Neuronal stem cell (in vitro differentiated cells): Measurements from ENCODE around the gene AKT1S1.

Experiments
- DNase-seq: peaks from one replicate; pipeline ENCODE4 v3.0.0-alpha.2; 2013; ENCODE audit warnings: low spot score
- H2AFZ ChIP-seq: one replicate; pipeline ENCODE4 v1.6.1; 2013; ENCODE audit warnings: mild to moderate bottlenecking, low read length, inconsistent platforms
- H2AK5ac ChIP-seq: 2 replicates; pipeline ENCODE4 v1.6.1; 2013; ENCODE audit warnings: low read depth, mild to moderate bottlenecking, inconsistent platforms, low read length, moderate library complexity, mixed read lengths
- H2BK120ac ChIP-seq: 2 replicates; pipeline ENCODE4 v1.6.1; 2013; ENCODE audit warnings: low read depth, mild to moderate bottlenecking, inconsistent platforms, low read length, moderate library complexity, mixed read lengths
- H2BK12ac ChIP-seq: one replicate; pipeline ENCODE4 v1.6.1; 2013; ENCODE audit warnings: low read length, inconsistent platforms
- H2BK15ac ChIP-seq: 2 replicates; pipeline ENCODE4 v1.6.1; 2013; ENCODE audit warnings: mild to moderate bottlenecking, low read length, inconsistent platforms, mixed read lengths
- H2BK5ac ChIP-seq: one replicate; pipeline ENCODE4 v1.6.1; 2013; ENCODE audit warnings: inconsistent platforms, mild to moderate bottlenecking, low read length, moderate library complexity
- H3K14ac ChIP-seq: one replicate; pipeline ENCODE4 v1.6.1; 2013; ENCODE audit warnings: low read length, inconsistent platforms
- H3K18ac ChIP-seq: 2 replicates; pipeline ENCODE4 v1.6.1; 2013; ENCODE audit warnings: low read length, inconsistent platforms
- H3K23ac ChIP-seq: 2 replicates; pipeline ENCODE4 v1.6.1; 2013; ENCODE audit warnings: low read depth, mild to moderate bottlenecking, mixed read lengths, low read length, inconsistent platforms; ENCODE audit not compliant: poor library complexity
- H3K27ac ChIP-seq: replicated peaks from 3 replicates; pipeline ENCODE4 v1.5.1; 2013; ENCODE audit warnings: low read length, inconsistent platforms
- H3K27me3 ChIP-seq, 3 experiments: 2 replicates each; pipeline ENCODE4 v1.6.1; 2013; ENCODE audit warnings: low read length in 3 of 3, mild to moderate bottlenecking in 2 of 3, inconsistent platforms in 1 of 3, low read depth in 1 of 3, mixed read lengths in 1 of 3, moderate library complexity in 1 of 3; ENCODE audit not compliant: control insufficient read depth in 3 of 3, insufficient read depth in 3 of 3
- H3K36me3 ChIP-seq, 2 donors: replicated peaks in 1 of 2; 2 replicates each; pipeline ENCODE4 v1.6.1; 2013; ENCODE audit warnings: low read length in 2 of 2; ENCODE audit not compliant: control insufficient read depth in 2 of 2, insufficient read depth in 2 of 2
- H3K4ac ChIP-seq: 2 replicates; pipeline ENCODE4 v1.6.1; 2013; ENCODE audit warnings: inconsistent platforms, mild to moderate bottlenecking, low read length, moderate library complexity
- H3K4me1 ChIP-seq, 2 donors: 1 replicate in 1 of 2; 2 replicates in 1 of 2; pipeline ENCODE4 v1.6.1; 2013; ENCODE audit warnings: low read length in 2 of 2, low read depth in 1 of 2; ENCODE audit not compliant: control insufficient read depth in 2 of 2, insufficient read depth in 1 of 2
- H3K4me2 ChIP-seq: one replicate; pipeline ENCODE4 v1.6.1; 2013; ENCODE audit warnings: mild to moderate bottlenecking, low read length, inconsistent platforms; ENCODE audit not compliant: insufficient read depth, poor library complexity, severe bottlenecking
- H3K4me3 ChIP-seq, 2 donors: 2 replicates each; pipeline ENCODE4 v1.5.1; 2013; ENCODE audit warnings: low read length in 2 of 2, mild to moderate bottlenecking in 2 of 2, inconsistent platforms in 1 of 2, moderate library complexity in 1 of 2
- H3K79me1 ChIP-seq: one replicate; pipeline ENCODE4 v1.6.1; 2013; ENCODE audit warnings: low read depth, mild to moderate bottlenecking, inconsistent platforms, low read length, moderate library complexity
- H3K9ac ChIP-seq: one replicate; pipeline ENCODE4 v1.6.1; 2013; ENCODE audit warnings: mild to moderate bottlenecking, low read depth, low read length, inconsistent platforms; ENCODE audit not compliant: poor library complexity
- H3K9me3 ChIP-seq, 2 donors: replicated peaks in 1 of 2; 2 replicates each; pipeline versions ENCODE3 to v1.6.1; 2013; ENCODE audit warnings: low read length in 2 of 2, mild to moderate bottlenecking in 2 of 2, inconsistent platforms in 1 of 2, low read depth in 1 of 2, mixed read lengths in 1 of 2, moderate library complexity in 1 of 2; ENCODE audit not compliant: control insufficient read depth in 2 of 2, insufficient read depth in 1 of 2
- H4K8ac ChIP-seq: one replicate; pipeline ENCODE4 v1.6.1; 2013; ENCODE audit warnings: low read depth, mild to moderate bottlenecking, inconsistent platforms, low read length, moderate library complexity
- H4K91ac ChIP-seq: one replicate; pipeline ENCODE4 v1.6.1; 2013; ENCODE audit warnings: low read length, low read depth, mild to moderate bottlenecking, inconsistent platforms; ENCODE audit not compliant: poor library complexity
- WGBS, 2 donors: extraction: QIAGEN DNeasy Blood & Tissue Kit; methylation state at CpG; one replicate each; pipeline ENCODE4 v1.1.7; 2013; ENCODE audit warnings: missing lambda C conversion rate in 2 of 2, mixed read lengths in 1 of 2; ENCODE audit not compliant: insufficient read length in 2 of 2, insufficient replicate concordance in 1 of 2; ENCODE audit errors: extremely low coverage in 2 of 2; 5-methylcytosine and 5-hydroxymethylcytosine counted together

AKT1S1 gene

DNA sequence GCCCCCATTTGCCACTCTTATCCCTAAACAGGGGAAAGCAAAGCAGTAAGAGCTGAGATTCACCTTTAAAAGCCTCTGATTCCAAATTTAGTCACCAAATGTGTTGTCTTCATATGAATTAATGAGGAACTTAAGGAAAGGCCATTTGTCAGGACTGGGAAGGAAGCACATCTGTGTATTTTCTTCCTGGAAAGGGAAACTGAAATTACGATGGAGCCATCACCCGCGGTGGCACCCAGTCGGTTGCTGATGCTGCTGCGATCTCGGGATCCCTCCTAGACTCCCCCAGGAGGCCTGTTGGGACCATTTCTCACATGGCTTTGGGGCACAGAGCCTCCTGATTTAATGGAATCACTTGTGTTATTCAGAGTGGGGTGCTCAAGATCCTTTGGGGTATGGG, 27.0 kb upstream of the AKT1S1 start:
- H3K4me1 ChIP-seq = no peaks in the 10 kb centered on the region
- H2BK12ac ChIP-seq = no peak overlapping the region
- no peak overlapping the region for H2AFZ ChIP-seq
- no peak overlapping the region for H4K91ac ChIP-seq
- no peak for DNase-seq
- WGBS, 2 donors = no CpG with 5 or more reads among the region's 6 CpGs
- H2BK15ac ChIP-seq = no peak overlapping the region
- H3K27ac ChIP-seq = no peak overlapping the region
- no peak overlapping the region for H3K23ac ChIP-seq
- no peak overlapping the region for H3K4me3 ChIP-seq
- H3K79me1 ChIP-seq = peaks cover 4% of the 10 kb centered on the region
- H2AK5ac ChIP-seq = no peak overlapping the region
- H4K8ac ChIP-seq = no peak overlapping the region
- no peak overlapping the region for H3K4me2 ChIP-seq
- H2BK120ac ChIP-seq = no peak overlapping the region
- no peak overlapping the region for H3K18ac ChIP-seq
- H3K14ac ChIP-seq = no peak overlapping the region
- no peak overlapping the region for H3K4ac ChIP-seq
- H3K36me3 ChIP-seq = peaks cover 28 to 35% of the 10 kb centered on the region in 2 donors
- H2BK5ac ChIP-seq = no peak overlapping the region
- peaks cover 0 to 2% of the 10 kb centered on the region in 2 donors for H3K9me3 ChIP-seq
- H3K9ac ChIP-seq = no peak overlapping the region
- peaks cover 0 to 1% (median 0%) of the 10 kb centered on the region in 3 experiments for H3K27me3 ChIP-seq

DNA sequence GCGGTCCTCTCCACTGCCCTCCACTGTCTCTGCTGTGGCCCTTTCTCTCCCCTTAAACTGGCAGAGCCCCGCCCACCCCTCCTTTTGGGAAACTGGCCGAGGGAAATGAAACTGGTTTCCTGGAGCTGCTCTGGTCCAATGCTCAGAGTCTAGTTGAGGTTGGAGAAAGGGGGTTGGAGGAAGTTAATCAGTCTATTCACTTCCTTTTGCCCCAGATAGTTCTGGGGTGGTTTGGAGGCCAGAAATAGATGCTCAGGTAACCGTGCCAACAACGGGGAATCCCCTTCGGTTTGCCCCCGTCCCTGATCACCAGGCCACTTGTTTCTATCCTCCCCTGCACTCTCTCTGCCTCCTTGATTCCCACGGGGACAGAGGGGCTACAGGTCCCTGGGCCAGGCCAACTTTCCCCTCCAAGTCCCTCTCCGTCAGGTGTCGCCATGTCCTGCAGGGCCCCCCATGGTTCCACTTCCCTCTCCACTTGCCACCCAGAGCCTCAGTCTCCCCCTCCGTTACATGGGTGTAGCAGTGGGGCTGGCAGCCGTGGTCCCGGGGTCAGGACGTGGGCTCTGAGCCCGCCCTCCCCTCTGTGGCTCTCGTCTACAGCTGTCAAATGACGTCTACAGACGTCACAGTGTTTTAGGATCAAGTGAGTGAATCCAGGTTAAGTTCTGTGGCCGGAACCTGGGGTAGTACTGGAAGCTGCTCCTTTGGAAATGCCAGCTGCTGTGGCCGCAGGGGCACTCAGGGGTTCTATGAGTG, 19.9 kb upstream of the AKT1S1 start, which contains the start of gene IL4I1:
Gene IL4I1, minus strand, starts transcription at position 25 of the 759 bp plus-strand sequence. CDS start 727 bp downstream, outside the sequence.
- Histone ChIP-seq H2BK120ac (no peak within 1 kb of the TSS), H3K4me1 (peaks cover 5 to 6% of the 10 kb centered on the region in 2 donors), H2AK5ac (peak within 1 kb of the TSS; percentile 95), H3K27ac (no peak within 1 kb of the TSS), H3K14ac (peak within 1 kb of the TSS; percentile 38), H3K4me2 (no peak within 1 kb of the TSS), H3K18ac (peak within 1 kb of the TSS; percentile 71), H3K27me3 (peaks cover 0 to 14% (median 0%) of the 10 kb centered on the region in 3 experiments), H3K4me3 (no peak within 1 kb of the TSS), H2BK5ac (no peak within 1 kb of the TSS), H3K79me1 (no peaks in the 10 kb centered on the region), H3K4ac (no peak within 1 kb of the TSS), H2AFZ (peak within 1 kb of the TSS; percentile 69), H4K91ac (peak within 1 kb of the TSS; percentile 72), H3K36me3 (no peaks in the 10 kb centered on the region), H2BK12ac (peak within 1 kb of the TSS; percentile 22), H3K23ac (no peak within 1 kb of the TSS), H4K8ac (peak within 1 kb of the TSS; percentile 65), H3K9me3 (no peaks in the 10 kb centered on the region), H3K9ac (no peak within 1 kb of the TSS), H2BK15ac (peak within 1 kb of the TSS; percentile 95)
- DNase-seq = no peak
- no CpG with 5 or more reads among the region's 20 CpGs for WGBS, 2 donors

DNA sequence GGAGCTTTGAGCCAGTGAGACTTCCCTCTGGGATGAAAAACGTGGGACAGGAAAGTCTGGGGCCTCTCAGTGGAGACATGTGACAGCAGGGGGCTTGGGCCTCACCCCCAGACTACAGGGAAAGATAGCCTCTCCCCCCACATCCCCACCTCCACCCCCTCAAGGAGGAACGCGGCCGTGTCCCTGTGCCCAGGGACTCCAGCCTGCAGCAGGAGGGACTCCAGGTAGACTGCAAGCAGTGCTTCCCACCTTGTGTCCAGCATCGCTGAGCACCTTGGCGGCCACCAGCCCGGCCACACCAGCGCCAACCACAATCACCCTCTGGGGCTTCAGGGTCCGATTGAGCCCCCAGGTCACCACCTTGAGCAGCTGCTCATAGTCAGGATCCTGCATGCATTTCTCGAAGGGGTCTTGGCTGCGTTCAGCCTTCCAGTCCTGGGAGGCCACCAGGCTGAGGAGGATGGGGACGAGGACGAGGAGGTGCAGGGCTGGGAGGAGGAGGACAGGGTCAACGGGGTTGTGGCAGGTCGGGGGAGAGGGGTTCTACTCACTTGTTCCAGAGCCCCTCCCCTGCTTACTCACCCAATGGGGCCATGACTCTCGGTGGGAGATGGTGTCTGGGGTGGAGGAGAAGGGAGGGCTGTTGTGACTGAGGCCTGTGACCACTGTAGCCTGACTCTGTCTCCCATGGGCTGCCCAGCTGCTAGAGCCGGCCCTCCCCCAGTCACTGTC, 18.6 kb upstream of the AKT1S1 start:
- H3K4ac ChIP-seq = no peak overlapping the region
- no peak overlapping the region for H3K4me3 ChIP-seq
- H2BK12ac ChIP-seq = peak overlapping the region; percentile 6
- H2AK5ac ChIP-seq = peak overlapping the region; percentile 92
- H3K23ac ChIP-seq = no peak overlapping the region
- no peaks in the 10 kb centered on the region for H3K36me3 ChIP-seq
- no peak for DNase-seq
- no peaks in the 10 kb centered on the region for H3K79me1 ChIP-seq
- H3K14ac ChIP-seq = peak overlapping the region; percentile 10
- no peak overlapping the region for H2BK5ac ChIP-seq
- H3K9ac ChIP-seq = no peak overlapping the region
- H3K27me3 ChIP-seq = peaks cover 0 to 14% (median 0%) of the 10 kb centered on the region in 3 experiments
- H3K18ac ChIP-seq = peak overlapping the region; percentile 38
- H4K91ac ChIP-seq = no peak overlapping the region
- no peak overlapping the region for H4K8ac ChIP-seq
- no peak overlapping the region for H3K27ac ChIP-seq
- H3K4me1 ChIP-seq = peaks cover 5 to 6% of the 10 kb centered on the region in 2 donors
- peak overlapping the region; percentile 95 for H2BK15ac ChIP-seq
- no CpG with 5 or more reads among the region's 17 CpGs for WGBS, 2 donors
- no peak overlapping the region for H3K4me2 ChIP-seq
- H3K9me3 ChIP-seq = no peaks in the 10 kb centered on the region
- H2BK120ac ChIP-seq = no peak overlapping the region
- no peak overlapping the region for H2AFZ ChIP-seq
